ENCODE results near the gene ARHGAP44.

ARHGAP44 gene

DNA sequence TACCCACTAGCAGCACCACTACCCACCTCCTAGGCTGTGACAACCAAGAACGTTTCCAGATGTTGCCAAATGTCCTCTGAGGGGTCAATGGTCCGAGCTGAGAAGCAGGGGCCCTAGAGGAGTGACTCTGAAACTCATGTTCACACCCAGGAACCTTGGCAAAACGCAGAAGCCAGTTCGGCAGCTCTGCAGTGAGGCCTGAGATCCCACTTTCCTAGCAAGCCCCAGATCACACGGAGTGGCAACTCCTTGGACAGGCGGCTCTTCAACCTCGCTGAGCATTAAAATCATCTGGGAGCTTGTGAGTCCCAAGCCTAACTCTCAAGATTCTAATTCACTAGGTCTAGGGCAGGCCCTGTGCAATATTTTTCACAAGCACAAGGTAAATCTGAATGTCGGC, 211.3 kb downstream of the ARHGAP44 start:
- no peaks in the 10 kb centered on the region for H3K4me1 ChIP-seq (ENCODE audit: control insufficient read depth, insufficient read depth, low read length, unreplicated experiment)
- no peaks in the 10 kb centered on the region for H3K27me3 ChIP-seq (ENCODE audit: insufficient read depth, low read length)
- peaks cover 26% of the 10 kb centered on the region; the same call in 1 of the 2 replicates for H3K36me3 ChIP-seq (ENCODE audit: insufficient read depth, low read length)
- no peak overlapping the region for H3K27ac ChIP-seq (ENCODE audit: low read depth, low read length)
- H2AFZ ChIP-seq (ENCODE audit: low read length, unreplicated experiment): no peak overlapping the region
- no peak overlapping the region for H3K4me3 ChIP-seq (ENCODE audit: low read depth, low read length)
- H3K79me2 ChIP-seq (ENCODE audit: control insufficient read depth, insufficient read depth, low read length, unreplicated experiment): no peaks in the 10 kb centered on the region

DNA sequence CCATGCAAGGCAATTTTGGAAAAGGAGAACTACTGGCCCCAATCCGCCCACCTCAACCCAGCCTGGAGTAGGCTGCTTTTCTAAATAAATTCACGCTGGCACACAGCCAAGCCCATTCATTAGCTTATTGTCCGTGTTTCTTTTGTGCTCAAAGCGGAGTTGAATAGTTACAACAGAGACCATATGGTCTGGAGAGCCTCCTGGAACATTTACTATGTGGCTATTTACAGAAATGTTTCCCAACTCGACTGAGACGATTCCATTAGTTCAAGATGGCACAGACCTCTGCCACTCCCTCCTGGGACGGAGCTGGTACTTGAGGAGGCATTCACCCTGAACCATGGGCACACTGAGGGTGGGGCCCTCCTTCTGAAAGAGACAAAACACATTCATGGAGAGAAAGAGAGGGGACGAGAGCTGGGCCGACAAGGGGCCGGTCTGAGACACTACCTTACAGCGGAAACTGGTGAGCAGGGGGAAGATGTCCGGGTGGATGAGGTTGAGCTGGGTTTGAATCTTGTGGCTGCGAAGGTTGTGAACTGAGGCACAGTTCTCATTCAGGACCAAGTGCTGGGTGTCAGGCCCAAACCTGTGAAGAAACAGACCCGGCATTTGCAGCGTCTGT, 212.8 kb downstream of the ARHGAP44 start:
- no peaks in the 10 kb centered on the region for H3K27me3 ChIP-seq (ENCODE audit: insufficient read depth, low read length)
- H3K36me3 ChIP-seq (ENCODE audit: insufficient read depth, low read length): peaks cover 23% of the 10 kb centered on the region; the same call in 1 of the 2 replicates
- H3K4me1 ChIP-seq (ENCODE audit: control insufficient read depth, insufficient read depth, low read length, unreplicated experiment): no peaks in the 10 kb centered on the region
- no peak overlapping the region for H2AFZ ChIP-seq (ENCODE audit: low read length, unreplicated experiment)
- H3K27ac ChIP-seq (ENCODE audit: low read depth, low read length): no peak overlapping the region
- H3K4me3 ChIP-seq (ENCODE audit: low read depth, low read length): no peak overlapping the region
- H3K79me2 ChIP-seq (ENCODE audit: control insufficient read depth, insufficient read depth, low read length, unreplicated experiment): no peaks in the 10 kb centered on the region

DNA sequence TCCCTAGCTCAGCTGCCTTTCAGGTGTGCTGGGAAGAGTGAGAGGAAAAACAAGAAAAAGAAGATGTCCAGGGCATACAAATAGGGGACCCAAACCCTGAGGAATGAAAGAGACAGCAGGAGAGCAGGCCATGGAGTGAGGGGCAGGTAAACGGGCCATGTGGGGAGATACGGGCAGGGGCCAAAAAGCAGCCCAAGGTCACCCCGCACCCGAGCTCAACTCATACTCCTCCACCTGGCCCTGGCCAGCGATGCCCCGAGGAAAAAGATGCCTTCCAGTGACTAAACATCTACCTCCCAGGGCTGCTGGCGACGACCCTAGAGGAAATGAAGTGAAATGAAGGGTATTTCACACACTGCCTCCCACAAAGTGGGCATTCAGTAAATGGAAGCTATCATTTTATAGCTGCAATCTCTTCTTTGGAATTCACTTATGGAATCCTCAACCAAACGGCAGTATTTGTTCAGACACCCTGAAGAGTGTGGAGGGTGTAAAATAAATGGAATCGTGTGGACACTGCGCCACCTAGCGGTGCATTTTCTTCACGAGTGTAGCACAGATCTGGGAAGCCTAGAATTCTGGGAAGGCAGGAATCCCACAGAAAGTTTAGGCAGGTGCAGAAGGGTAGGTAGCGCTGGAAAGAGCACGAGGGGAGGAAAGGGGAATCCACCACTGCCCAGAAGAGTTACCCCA, 213.6 kb downstream of the ARHGAP44 start:
- no peaks in the 10 kb centered on the region for H3K4me1 ChIP-seq (ENCODE audit: control insufficient read depth, insufficient read depth, low read length, unreplicated experiment)
- H3K27me3 ChIP-seq (ENCODE audit: insufficient read depth, low read length): no peaks in the 10 kb centered on the region
- no peaks in the 10 kb centered on the region for H3K79me2 ChIP-seq (ENCODE audit: control insufficient read depth, insufficient read depth, low read length, unreplicated experiment)
- H3K4me3 ChIP-seq (ENCODE audit: low read depth, low read length): no peak overlapping the region
- H2AFZ ChIP-seq (ENCODE audit: low read length, unreplicated experiment): no peak overlapping the region
- peaks cover 18% of the 10 kb centered on the region; the same call in 1 of the 2 replicates for H3K36me3 ChIP-seq (ENCODE audit: insufficient read depth, low read length)
- no peak overlapping the region for H3K27ac ChIP-seq (ENCODE audit: low read depth, low read length)

DNA sequence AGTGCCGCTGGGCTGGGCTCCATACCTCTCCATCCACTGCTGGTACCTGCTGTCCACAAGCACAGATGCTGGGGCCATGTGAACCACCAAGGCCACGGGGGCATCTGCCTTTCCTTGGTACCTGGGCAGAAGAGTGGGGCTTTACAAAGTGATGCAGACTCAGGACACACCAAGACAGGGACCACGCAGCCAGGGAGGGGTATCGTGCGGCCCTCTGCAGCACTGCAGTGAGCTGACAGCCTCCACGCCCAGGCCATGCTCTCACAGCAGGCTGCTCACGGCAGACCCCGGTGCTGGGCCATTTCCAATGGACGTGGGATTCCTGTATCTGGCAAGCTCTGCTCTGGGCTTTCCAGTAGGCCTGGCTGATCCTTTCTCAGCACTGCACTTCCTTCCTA, 214.2 kb downstream of the ARHGAP44 start:
- Histone ChIP-seq H3K4me3 (ENCODE audit: low read depth, low read length) (no peak overlapping the region), H2AFZ (ENCODE audit: low read length, unreplicated experiment) (no peak overlapping the region), H3K27ac (ENCODE audit: low read depth, low read length) (no peak overlapping the region), H3K27me3 (ENCODE audit: insufficient read depth, low read length) (no peaks in the 10 kb centered on the region), H3K4me1 (ENCODE audit: control insufficient read depth, insufficient read depth, low read length, unreplicated experiment) (no peaks in the 10 kb centered on the region), H3K79me2 (ENCODE audit: control insufficient read depth, insufficient read depth, low read length, unreplicated experiment) (peaks cover under 1% of the 10 kb centered on the region), H3K36me3 (ENCODE audit: insufficient read depth, low read length) (peaks cover 19% of the 10 kb centered on the region; the same call in 1 of the 2 replicates)

DNA sequence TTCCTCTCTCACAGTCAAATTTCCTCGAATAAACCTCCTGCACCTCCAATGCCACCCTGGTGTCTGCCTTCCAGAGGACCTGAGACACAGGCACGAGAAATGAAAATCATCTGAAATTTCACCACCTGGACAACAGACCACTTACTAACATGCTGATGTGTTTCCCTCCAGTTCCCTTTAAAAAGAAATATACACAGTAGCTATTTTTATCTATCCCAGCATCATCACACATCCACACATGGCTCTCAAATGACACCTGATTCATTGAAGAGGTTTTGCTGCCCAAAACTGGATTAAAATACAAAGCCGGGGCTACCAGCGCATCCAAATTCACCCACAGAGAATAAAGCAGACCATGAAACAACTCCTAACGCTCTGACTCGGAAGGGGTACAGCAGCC, 214.6 kb downstream of the ARHGAP44 start:
- Histone ChIP-seq H3K36me3 (ENCODE audit: insufficient read depth, low read length) (peaks cover 19% of the 10 kb centered on the region; the same call in 1 of the 2 replicates), H3K4me3 (ENCODE audit: low read depth, low read length) (no peak overlapping the region), H3K27me3 (ENCODE audit: insufficient read depth, low read length) (no peaks in the 10 kb centered on the region), H3K79me2 (ENCODE audit: control insufficient read depth, insufficient read depth, low read length, unreplicated experiment) (peaks cover 2% of the 10 kb centered on the region), H2AFZ (ENCODE audit: low read length, unreplicated experiment) (no peak overlapping the region), H3K27ac (ENCODE audit: low read depth, low read length) (no peak overlapping the region), H3K4me1 (ENCODE audit: control insufficient read depth, insufficient read depth, low read length, unreplicated experiment) (no peaks in the 10 kb centered on the region)

DNA sequence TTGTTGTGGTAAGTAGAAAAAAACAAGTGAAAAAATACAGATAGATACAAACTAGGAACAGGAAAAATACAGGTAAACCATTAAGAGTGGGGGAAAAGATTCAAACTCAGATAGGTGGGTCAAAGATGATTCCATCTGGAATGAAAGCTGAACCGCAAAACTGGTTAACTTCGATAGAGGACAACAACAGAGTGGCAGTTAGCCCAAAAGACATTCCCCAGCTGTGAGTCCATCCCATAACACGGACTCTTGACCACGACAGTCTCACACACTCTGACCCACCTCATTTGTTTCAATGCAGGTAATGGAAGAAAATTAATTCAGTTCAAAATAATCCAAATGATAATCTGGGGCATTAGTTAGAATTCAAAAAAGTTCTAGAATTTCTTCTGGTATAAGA, 215.0 kb downstream of the ARHGAP44 start:
- H3K36me3 ChIP-seq (ENCODE audit: insufficient read depth, low read length): peaks cover 17% of the 10 kb centered on the region; the same call in 1 of the 2 replicates
- peaks cover 2% of the 10 kb centered on the region for H3K79me2 ChIP-seq (ENCODE audit: control insufficient read depth, insufficient read depth, low read length, unreplicated experiment)
- no peak overlapping the region for H3K4me3 ChIP-seq (ENCODE audit: low read depth, low read length)
- no peak overlapping the region for H3K27ac ChIP-seq (ENCODE audit: low read depth, low read length)
- H3K4me1 ChIP-seq (ENCODE audit: control insufficient read depth, insufficient read depth, low read length, unreplicated experiment): no peaks in the 10 kb centered on the region
- no peaks in the 10 kb centered on the region for H3K27me3 ChIP-seq (ENCODE audit: insufficient read depth, low read length)
- no peak overlapping the region for H2AFZ ChIP-seq (ENCODE audit: low read length, unreplicated experiment)

DNA sequence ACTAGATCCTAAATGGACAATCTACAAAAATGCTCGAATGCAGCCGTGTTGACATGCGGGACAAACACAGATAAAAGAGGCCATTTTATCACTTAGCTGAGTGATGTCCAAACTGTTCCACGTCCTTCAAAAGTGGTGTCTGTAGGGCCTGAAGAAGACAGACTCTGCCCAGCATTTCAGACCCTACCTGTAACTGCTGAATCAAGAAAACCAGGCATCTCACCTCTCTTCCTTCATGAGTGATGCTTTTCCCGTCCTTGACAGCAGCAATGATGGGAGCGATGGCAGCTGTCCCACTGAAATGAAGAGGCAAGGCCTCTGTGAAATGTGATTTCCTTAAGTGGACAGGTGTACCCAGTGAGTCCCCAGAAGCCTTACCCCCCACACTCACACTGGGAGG, 216.2 kb downstream of the ARHGAP44 start:
- Histone ChIP-seq H3K27ac (ENCODE audit: low read depth, low read length) (no peak overlapping the region), H3K36me3 (ENCODE audit: insufficient read depth, low read length) (peaks cover 13% of the 10 kb centered on the region; the same call in 1 of the 2 replicates), H3K27me3 (ENCODE audit: insufficient read depth, low read length) (no peaks in the 10 kb centered on the region)

DNA sequence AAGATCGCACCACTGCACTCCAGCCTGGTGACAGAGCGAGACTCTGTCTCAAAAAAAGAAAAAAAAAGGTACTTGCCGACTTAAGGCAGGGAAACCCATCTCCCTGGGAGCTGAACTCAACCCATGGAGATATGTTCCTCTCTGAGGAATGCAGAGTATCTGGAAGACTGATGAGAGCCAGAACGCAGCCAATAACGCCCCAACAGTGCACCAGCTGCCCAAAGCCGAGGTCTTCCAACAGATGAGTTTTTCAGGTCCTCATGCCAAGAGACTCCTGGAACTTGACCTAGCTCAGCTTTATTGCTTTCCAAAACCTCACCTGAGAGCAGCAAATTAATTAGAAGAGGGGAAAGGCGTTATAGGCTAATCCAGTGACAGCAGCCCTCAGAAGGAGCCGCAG, 219.2 kb downstream of the ARHGAP44 start:
- Histone ChIP-seq H3K27me3 (ENCODE audit: insufficient read depth, low read length) (no peaks in the 10 kb centered on the region), H3K4me1 (ENCODE audit: control insufficient read depth, insufficient read depth, low read length, unreplicated experiment) (no peaks in the 10 kb centered on the region), H2AFZ (ENCODE audit: low read length, unreplicated experiment) (no peak overlapping the region), H3K27ac (ENCODE audit: low read depth, low read length) (no peak overlapping the region), H3K4me3 (ENCODE audit: low read depth, low read length) (no peak overlapping the region), H3K79me2 (ENCODE audit: control insufficient read depth, insufficient read depth, low read length, unreplicated experiment) (peaks cover 6% of the 10 kb centered on the region), H3K36me3 (ENCODE audit: insufficient read depth, low read length) (peaks cover 27% of the 10 kb centered on the region)

More for the DNA sequence above, 216.2 kb downstream of the ARHGAP44 start:
- Histone ChIP-seq H3K4me3 (ENCODE audit: low read depth, low read length) (no peak overlapping the region), H2AFZ (ENCODE audit: low read length, unreplicated experiment) (no peak overlapping the region), H3K79me2 (ENCODE audit: control insufficient read depth, insufficient read depth, low read length, unreplicated experiment) (peaks cover 2% of the 10 kb centered on the region), H3K4me1 (ENCODE audit: control insufficient read depth, insufficient read depth, low read length, unreplicated experiment) (no peaks in the 10 kb centered on the region)

DNA sequence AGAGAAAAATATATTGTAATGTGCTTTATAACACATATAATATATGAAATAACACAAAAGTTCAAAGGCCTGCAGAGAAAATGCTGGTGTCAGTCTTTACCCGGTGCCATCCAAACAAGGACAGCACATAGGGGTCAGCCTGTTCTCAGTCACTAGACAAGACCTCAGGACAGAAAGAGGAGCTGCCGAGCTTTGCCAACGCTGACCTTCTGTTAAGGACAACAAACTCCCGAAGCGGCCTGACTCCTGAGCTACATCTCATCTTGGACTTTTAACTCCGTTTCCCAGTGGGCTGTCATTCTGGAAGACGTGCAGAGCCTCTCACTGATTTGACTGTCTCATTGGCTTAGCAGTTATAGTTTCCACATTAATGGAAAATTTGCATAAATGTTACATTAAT, 221.7 kb downstream of the ARHGAP44 start:
- Histone ChIP-seq H3K36me3 (ENCODE audit: insufficient read depth, low read length) (peaks cover 48% of the 10 kb centered on the region), H3K27ac (ENCODE audit: low read depth, low read length) (no peak overlapping the region), H3K4me1 (ENCODE audit: control insufficient read depth, insufficient read depth, low read length, unreplicated experiment) (no peaks in the 10 kb centered on the region)

DNA sequence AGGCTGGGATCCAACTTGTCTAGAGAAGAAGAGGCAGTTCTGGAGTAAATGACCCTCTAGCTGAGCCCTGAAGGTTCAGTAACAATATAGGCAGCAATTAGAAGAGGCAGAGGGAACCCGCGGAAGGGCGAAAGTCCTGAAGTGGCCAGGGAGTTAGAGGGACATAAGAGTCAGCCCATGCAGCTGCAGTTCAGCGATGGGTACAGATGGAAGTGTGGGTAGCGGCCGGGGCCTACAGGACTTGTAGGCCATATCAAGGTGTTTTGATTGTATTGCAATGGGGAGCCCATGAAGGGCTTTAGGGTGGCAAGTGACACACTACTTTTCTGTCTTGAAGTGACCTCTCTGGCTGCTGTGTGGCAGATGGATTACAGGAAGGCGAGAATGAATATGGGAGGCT, 225.5 kb downstream of the ARHGAP44 start:
- no peak overlapping the region for H2AFZ ChIP-seq (ENCODE audit: low read length, unreplicated experiment)
- no peak overlapping the region for H3K4me3 ChIP-seq (ENCODE audit: low read depth, low read length)
- peaks cover 41% of the 10 kb centered on the region for H3K36me3 ChIP-seq (ENCODE audit: insufficient read depth, low read length)
- H3K4me1 ChIP-seq (ENCODE audit: control insufficient read depth, insufficient read depth, low read length, unreplicated experiment): no peaks in the 10 kb centered on the region
- H3K27me3 ChIP-seq (ENCODE audit: insufficient read depth, low read length): no peaks in the 10 kb centered on the region
- H3K79me2 ChIP-seq (ENCODE audit: control insufficient read depth, insufficient read depth, low read length, unreplicated experiment): peaks cover 33% of the 10 kb centered on the region
- H3K27ac ChIP-seq (ENCODE audit: low read depth, low read length): no peak overlapping the region

More for the DNA sequence above, 221.7 kb downstream of the ARHGAP44 start:
- Histone ChIP-seq H2AFZ (ENCODE audit: low read length, unreplicated experiment) (no peak overlapping the region), H3K4me3 (ENCODE audit: low read depth, low read length) (no peak overlapping the region), H3K27me3 (ENCODE audit: insufficient read depth, low read length) (no peaks in the 10 kb centered on the region), H3K79me2 (ENCODE audit: control insufficient read depth, insufficient read depth, low read length, unreplicated experiment) (peaks cover 20% of the 10 kb centered on the region)

Data from ACC112 (cell line).